Spleen (tissue), 7 donors: Measurements from ENCODE around the gene KLHL26.

Source experiments
- POLR2A ChIP-seq, 3 donors: fragments of 450-650 bp; IDR thresholded peaks; one replicate each; pipeline ENCODE4 v1.5.1; 2017; ENCODE audit warnings: antibody characterized with exemption in 3 of 3, mild to moderate bottlenecking in 1 of 3
- TF ChIP-seq, protein P1 (sequence below), 11 experiments: fragments of 200-600 bp in 7 of 11; fragments of 450-650 bp in 4 of 11; sonication (generic) in 4 of 11; IDR thresholded peaks in 8 of 11; conservative IDR thresholded peaks in 3 of 11; 1 replicate in 7 of 11; 2 replicates in 4 of 11; pipeline versions ENCODE4 v1.4.0 to v1.8.0; 2016 to 2021; ENCODE audit warnings: antibody characterized with exemption in 11 of 11, inconsistent platforms in 4 of 11, mild to moderate bottlenecking in 1 of 11
- donor health status: DM: no; HTN: no; CAD: no; lungs with moderate emphysema.
- donor health status: DM: no; HTN: no; CAD: no.
- donor health status: DM: no; HTN: no; CAD: no.

- no peak for TF ChIP-seq POLR2A (IDR thresholded peaks at IDR 0.05)
- TF ChIP-seq, protein P1, sequence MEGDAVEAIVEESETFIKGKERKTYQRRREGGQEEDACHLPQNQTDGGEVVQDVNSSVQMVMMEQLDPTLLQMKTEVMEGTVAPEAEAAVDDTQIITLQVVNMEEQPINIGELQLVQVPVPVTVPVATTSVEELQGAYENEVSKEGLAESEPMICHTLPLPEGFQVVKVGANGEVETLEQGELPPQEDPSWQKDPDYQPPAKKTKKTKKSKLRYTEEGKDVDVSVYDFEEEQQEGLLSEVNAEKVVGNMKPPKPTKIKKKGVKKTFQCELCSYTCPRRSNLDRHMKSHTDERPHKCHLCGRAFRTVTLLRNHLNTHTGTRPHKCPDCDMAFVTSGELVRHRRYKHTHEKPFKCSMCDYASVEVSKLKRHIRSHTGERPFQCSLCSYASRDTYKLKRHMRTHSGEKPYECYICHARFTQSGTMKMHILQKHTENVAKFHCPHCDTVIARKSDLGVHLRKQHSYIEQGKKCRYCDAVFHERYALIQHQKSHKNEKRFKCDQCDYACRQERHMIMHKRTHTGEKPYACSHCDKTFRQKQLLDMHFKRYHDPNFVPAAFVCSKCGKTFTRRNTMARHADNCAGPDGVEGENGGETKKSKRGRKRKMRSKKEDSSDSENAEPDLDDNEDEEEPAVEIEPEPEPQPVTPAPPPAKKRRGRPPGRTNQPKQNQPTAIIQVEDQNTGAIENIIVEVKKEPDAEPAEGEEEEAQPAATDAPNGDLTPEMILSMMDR (IDR thresholded peaks at IDR 0.05 in 8 of 11, conservative IDR thresholded peaks at IDR 0.05 in 3 of 11), result no peak
Measured at GRCh38 chr19:18617562-18617961, 19.3 kb upstream of the KLHL26 start.
